ENCODE data around the gene SMARCA4.
"Not testable (repeated sequence)": the region's sequence is repeated elsewhere in the genome, so short reads cannot be mapped to it uniquely, and the experiment has no call there.

Gene SMARCA4

GRCh38 chr19:10981252-10981895 lies 20.5 kb downstream of the SMARCA4 start:
- no peak for DNase-seq

DNA sequence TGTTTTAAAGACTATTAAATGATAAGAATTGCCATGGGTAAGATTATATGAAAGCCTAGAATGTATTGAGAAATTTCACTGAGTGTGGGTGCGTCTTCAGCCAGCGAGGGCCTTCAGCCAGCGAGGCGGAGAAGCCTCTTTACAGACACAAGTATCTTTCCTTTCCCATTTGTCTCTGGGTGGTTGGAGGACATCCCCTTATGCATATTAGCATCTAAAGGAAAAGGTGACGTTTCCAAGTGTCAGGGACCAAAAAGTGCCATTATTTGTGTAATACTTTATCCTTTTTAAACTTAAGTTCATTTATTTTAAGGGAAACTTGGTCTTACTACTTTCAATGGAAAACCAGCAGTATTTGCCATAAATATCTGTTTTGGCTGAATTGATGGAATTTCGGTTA lies 22.2 kb downstream of the SMARCA4 start:
- no peak for DNase-seq

GRCh38 chr19:10984166-10984735 lies 23.4 kb downstream of the SMARCA4 start:
- no peak for DNase-seq

- DNase-seq: no peak
These were observed 24.7 kb downstream of the SMARCA4 start for GRCh38 chr19:10985502-10985901.

DNA sequence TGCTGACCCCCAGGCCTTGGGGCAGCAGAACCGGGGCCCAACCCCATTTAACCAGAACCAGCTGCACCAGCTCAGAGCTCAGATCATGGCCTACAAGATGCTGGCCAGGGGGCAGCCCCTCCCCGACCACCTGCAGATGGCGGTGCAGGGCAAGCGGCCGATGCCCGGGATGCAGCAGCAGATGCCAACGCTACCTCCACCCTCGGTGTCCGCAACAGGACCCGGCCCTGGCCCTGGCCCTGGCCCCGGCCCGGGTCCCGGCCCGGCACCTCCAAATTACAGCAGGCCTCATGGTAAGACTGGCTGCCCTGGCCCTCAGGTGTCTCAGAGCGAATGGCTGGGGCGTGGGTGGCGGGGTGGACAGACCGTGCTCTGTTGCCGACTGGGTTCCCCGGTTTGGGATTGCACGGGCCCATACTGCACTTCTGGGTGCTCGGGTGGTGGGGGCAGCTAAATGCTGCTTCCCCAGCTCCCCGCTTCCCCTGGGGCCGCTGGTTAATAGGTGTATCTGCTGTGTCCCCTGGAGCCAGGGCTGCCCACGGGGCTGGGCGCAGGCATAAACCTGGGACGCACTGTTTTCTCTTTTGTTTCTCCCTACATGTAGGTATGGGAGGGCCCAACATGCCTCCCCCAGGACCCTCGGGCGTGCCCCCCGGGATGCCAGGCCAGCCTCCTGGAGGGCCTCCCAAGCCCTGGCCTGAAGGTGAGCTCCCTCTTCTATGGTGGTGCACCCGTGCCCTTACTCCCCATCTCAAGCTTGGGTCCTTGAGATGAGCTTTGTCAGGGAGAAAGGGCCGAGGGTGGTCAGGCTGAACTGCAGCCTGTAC lies 25.7 kb downstream of the SMARCA4 start:
- DNase-seq: no peak

DNA sequence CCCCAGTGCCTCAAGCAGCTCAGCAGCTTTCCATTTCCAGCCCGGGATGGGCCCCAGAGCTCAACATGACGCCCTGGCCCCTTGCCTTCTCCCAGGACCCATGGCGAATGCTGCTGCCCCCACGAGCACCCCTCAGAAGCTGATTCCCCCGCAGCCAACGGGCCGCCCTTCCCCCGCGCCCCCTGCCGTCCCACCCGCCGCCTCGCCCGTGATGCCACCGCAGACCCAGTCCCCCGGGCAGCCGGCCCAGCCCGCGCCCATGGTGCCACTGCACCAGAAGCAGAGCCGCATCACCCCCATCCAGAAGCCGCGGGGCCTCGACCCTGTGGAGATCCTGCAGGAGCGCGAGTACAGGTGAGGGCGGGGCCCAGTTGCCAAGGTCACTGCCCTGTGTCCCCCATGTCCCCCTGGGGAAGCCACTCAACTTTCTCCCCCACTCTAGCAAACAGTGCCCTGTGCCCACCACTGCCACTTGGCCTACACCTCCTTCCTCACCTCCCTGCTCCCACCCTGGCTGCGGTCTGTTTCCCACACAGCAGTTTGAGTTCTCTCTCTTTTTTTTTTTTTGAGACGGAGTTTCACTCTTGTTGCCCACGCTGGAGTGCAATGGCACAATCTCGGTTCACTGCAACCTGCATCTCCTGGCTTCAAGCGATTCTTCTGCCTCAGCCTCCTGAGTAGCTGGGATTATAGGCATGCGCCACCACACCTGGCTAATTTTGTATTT lies 26.9 kb downstream of the SMARCA4 start:
- no peak for DNase-seq

- no peak for DNase-seq
These were observed 27.6 kb downstream of the SMARCA4 start for GRCh38 chr19:10988380-10988779.

DNA sequence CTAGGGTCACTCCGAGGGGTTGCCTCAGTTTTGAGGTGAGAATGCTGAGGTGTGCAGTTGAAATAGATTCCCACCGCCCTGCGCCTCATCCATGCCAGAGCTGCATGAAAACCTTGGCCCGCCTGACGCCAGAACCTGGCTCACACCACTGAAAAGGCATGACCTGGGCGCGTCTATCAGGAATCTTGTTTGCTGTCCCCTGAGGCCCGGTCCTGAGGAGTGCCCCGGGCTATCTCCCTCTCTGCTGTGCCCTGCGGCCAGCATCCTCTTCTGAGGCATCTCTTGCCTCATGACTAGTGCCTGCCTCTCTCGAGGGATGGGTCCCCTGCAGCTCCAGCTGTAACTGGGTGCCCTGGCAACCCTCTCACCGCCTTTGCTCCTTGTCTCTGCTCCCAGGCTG lies 28.1 kb downstream of the SMARCA4 start:
- no peak for DNase-seq

DNA sequence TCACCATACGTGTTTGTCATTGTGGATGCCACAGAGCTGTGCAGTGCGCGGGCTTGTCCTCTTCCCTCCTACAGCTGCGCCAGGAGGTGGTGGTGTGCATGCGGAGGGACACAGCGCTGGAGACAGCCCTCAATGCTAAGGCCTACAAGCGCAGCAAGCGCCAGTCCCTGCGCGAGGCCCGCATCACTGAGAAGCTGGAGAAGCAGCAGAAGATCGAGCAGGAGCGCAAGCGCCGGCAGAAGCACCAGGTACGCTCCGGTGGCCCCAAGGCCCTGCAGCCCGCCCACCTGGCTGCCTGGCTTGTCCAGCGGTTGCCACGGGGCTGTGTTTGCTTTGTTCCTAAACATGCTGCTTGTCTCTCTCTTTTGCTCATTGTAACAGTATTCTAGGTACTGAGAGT lies 30.2 kb downstream of the SMARCA4 start:
- DNase-seq: no peak

GRCh38 chr19:10991521-10992081 lies 30.8 kb downstream of the SMARCA4 start:
- DNase-seq: no peak

GRCh38 chr19:10992174-10992573 lies 31.3 kb downstream of the SMARCA4 start:
- not testable (repeated sequence) for DNase-seq

DNA sequence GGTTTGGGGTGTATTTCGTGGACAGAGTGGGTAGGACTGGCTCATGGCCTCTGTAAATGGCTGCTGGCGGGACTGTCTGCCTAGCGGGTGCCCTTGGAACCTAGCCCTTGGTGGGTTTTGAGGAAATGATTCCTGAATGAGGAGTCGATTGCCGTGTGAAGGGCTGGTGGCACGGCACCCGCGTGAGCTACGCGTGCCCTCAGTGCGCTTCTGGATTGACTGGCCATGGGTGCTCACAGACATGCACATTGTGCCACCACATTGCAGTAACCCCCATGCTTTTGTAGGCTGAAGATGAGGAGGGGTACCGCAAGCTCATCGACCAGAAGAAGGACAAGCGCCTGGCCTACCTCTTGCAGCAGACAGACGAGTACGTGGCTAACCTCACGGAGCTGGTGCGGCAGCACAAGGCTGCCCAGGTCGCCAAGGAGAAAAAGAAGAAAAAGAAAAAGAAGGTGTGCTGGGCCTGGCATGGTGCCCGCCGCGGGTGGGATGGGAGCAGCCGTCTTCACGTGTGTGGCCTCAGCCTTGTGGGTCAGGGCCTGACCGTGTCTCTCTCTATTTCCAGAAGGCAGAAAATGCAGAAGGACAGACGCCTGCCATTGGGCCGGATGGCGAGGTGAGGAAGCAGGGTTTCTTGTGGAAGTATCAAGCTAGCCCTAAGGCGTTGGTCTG lies 35.2 kb downstream of the SMARCA4 start:
- no peak for DNase-seq

DNA sequence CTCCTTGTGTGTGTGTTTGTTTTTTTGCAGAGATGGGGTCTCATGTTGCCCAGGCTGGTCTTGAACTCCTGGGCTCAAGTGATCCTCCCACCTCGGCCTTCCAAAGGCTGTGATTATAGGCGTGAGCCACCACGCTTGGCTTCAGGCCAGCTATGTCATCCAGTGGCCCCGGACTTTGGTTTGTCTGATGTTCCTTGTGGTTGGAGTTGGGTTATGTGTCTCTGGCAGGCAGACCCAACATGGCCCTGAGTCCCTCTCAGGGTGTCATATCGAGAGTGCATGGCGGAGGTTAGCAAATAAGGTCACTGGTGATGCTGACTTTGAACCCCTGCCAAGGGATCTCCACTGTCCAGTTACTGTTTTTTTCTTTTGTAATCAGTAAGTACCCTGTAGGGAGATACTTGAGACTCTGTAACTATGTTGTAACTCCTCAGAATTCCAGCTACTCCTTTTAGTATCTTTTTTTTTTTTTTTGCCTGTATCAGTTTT lies 37.3 kb downstream of the SMARCA4 start:
- no peak for DNase-seq

GRCh38 chr19:10998666-10999065 lies 37.8 kb downstream of the SMARCA4 start:
- no peak for DNase-seq

DNA sequence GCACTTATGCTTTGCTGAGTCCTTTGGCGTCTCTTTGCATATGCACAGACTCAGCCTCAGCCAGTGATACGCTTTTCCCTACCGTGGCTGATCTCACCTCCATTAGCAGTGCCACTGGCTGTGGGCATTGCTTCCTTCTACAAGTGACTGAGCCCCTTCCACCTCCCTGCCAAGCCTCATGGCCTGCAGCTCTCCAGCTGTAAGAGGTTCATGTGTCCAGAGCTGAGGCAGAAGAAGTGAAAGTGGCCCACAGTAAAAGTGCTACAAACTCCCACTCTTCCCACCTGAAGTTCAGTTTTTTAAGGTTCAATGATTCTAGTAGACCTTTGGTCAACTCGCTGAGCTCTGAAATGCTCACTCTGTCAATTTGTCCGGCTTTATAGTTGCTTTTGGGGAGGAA lies 44.7 kb downstream of the SMARCA4 start:
- DNase-seq: no peak

- no peak for DNase-seq
These were observed 46.6 kb downstream of the SMARCA4 start for GRCh38 chr19:11007385-11007784.

- DNase-seq: no peak
These were observed 47.2 kb downstream of the SMARCA4 start for GRCh38 chr19:11007962-11008532.

DNA sequence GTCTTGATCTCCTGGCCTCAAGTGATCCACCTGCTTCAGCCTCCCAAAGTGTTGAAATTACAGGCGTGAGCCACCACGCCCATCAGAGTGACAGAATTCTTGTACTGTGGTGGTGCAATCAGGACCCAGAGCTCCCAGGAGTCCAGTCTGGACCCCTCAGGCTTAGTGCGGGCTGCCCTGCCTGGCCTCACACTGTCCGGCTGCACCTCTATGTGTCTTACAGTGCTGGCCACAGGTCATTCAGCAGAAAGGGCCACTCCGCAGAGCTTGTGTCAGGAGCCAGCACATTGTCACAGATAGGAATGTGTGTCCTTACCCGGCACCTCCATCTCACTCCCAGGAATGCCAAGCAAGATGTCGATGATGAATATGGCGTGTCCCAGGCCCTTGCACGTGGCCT lies 49.2 kb downstream of the SMARCA4 start:
- no peak for DNase-seq

GRCh38 chr19:11012507-11012906 lies 51.7 kb downstream of the SMARCA4 start:
- no peak for DNase-seq

DNA sequence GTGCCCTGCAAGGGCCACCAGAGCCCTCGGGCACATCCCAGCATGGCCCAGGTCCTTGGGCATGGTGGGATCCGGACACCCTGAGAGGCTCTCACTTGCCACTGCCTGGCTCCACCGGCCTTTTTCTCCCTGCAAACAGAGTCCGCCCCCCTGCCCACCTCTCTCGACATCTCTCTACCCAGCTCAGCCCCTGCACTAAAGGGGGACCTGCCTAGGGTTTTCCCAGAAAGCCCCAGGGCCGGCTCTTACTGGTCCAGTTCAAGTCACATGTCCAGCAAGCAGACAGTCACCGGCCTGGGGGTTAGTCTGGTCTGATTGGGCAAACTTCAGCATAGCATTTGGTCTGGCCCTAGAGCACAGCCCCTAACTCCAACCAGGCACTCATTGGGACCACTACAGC lies 52.9 kb downstream of the SMARCA4 start:
- DNase-seq: no peak

DNA sequence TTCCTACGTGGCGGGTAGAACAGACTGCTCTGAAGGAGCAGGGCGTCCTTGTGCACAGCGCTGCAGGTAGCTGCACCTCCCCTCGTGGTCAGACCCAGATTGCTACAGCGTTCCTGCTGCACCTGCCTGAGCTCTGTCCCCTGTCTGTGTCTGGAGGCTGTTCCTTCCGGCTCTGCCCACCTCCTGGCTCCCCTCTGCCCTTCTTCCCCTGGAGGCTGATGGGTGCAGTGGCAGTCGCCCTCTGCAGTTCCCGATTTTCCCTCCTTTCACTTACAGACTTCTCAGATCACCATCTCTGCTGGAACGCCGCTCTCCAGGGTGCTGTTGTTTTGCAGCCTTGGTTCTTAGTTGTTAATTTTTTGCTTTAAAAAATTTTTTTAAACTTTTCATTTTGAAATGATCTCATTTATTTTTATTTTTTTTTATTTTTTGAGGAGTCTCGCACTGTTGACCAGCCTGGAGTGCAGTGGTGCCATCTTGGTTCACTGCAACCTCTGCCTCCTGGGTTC lies 53.6 kb downstream of the SMARCA4 start:
- no peak for DNase-seq

GRCh38 chr19:11016631-11017030 lies 55.8 kb downstream of the SMARCA4 start:
- no peak for DNase-seq
